NT2/D1 (cell line): ENCODE results near the gene PCDHA13.

ENCODE experiments used
- YY1 ChIP-seq: IDR thresholded peaks from 2 replicates; pipeline ENCODE4 v1.6.1; 2011; ENCODE audit not compliant: insufficient read length, insufficient read depth
- ZNF274 ChIP-seq: IDR thresholded peaks from 2 replicates; pipeline ENCODE4 v1.6.1; 2011; ENCODE audit warnings: mild to moderate bottlenecking, low read depth, low read length

- TF ChIP-seq YY1 = no peak
- TF ChIP-seq ZNF274 = no peak
These were observed 24.0 kb upstream of the PCDHA13 start for GRCh38 chr5:140857987-140858240.
